Measurements from ENCODE around the gene LMAN2L. TPM values are rescaled to one million over a fixed set of nuclear protein-coding genes. Genes with fewer than 3 reads are reported as not detected.

LMAN2L gene
- polyA plus RNA-seq, 1 experiment: 35.1 TPM

DNA sequence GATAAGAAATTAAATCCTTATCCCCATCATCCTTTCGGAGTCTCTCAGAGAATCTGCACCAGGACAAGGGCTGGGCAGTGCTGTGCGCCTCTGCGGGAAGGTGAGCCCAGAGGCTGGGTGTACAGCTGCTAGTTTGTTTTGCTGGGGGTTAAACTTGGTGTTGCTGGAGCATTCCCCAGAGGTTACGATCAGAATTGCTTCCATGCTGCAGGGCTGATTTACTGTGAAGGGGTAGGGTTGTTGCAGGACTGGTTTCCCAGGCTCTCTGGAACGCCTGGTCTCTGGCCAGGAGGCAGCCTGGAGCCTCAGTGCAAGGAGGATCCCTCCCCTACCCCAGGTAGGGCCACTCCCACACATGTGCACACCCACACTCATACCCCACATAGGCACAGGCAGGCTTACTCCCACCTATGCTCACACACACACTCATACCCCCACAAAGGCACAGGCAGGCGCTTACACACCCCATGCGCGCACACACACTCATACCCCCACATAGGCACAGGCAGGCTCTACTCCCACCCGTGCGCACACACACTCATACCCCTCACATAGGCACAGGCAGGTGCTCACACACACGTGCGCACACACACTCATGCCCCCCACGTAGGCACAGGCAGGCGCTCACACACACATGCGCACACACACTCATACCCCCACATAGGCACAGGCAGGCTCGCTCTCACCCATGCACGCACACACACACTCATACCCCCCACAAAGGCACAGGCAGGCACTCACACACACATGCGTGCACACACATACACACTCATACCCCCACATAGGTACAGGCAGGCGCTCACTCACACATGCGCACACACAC is 32.1 kb upstream of the LMAN2L start:
- ChIA-PET CTCF (no interaction called here), POLR2A (no interaction called here)
- Histone ChIP-seq H3K27me3 (ENCODE audit: control insufficient read depth, insufficient read depth, low read length) (no peaks in the 10 kb centered on the region), H3K4me3 (ENCODE audit: low read depth, low read length) (no peak overlapping the region), H3K27ac (ENCODE audit: low read depth, low read length) (no peak overlapping the region), H3K9me3 (ENCODE audit: control insufficient read depth, insufficient read depth, low read length) (no peaks in the 10 kb centered on the region)
- no peak for DNase-seq (ENCODE audit: low read depth, low spot score)
- TF ChIP-seq, protein P1, sequence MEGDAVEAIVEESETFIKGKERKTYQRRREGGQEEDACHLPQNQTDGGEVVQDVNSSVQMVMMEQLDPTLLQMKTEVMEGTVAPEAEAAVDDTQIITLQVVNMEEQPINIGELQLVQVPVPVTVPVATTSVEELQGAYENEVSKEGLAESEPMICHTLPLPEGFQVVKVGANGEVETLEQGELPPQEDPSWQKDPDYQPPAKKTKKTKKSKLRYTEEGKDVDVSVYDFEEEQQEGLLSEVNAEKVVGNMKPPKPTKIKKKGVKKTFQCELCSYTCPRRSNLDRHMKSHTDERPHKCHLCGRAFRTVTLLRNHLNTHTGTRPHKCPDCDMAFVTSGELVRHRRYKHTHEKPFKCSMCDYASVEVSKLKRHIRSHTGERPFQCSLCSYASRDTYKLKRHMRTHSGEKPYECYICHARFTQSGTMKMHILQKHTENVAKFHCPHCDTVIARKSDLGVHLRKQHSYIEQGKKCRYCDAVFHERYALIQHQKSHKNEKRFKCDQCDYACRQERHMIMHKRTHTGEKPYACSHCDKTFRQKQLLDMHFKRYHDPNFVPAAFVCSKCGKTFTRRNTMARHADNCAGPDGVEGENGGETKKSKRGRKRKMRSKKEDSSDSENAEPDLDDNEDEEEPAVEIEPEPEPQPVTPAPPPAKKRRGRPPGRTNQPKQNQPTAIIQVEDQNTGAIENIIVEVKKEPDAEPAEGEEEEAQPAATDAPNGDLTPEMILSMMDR (IDR thresholded peaks at IDR 0.05; ENCODE audit: low read depth, low read length): no peak

DNA sequence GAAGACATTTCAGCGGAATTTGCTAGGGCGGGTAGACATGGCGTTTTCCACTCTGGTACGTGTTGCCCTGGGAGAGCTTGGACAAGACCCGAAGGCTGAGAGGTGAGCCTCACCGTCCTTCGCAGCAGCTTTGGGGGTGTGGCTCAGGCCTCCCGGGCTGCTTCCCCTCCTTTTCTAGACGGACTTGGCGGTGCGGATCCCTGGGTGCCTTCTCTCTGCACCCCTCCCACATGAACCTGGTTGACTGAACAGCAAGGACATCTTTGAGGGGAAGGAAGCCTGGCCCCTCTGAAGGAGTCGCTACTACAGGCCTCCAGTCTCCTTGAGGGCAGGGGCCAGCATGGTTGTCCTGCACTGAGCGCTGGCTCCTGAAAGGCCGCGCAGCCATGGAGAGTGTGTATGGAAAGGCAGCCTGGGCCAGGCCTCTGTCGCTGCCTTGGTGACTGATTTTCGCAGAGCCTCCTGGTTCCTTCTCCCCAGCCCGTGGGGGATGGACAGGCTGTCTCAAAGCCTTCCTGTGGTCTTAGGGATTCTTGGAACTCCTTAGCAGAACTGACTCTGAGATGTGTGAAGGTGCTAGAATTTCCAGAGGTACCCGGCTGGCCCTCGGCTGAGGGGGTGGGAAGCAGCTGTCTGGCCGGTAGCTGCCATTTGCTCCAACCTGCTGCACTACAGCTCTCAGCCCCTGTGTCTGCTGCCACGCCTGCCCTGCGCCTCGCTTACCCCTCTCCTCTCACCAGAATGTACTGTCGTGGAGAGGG is 30.8 kb upstream of the LMAN2L start:
- Histone ChIP-seq H3K27ac (ENCODE audit: low read depth, low read length) (no peak overlapping the region), H3K9me3 (ENCODE audit: control insufficient read depth, insufficient read depth, low read length) (no peaks in the 10 kb centered on the region), H3K4me3 (ENCODE audit: low read depth, low read length) (no peak overlapping the region), H3K27me3 (ENCODE audit: control insufficient read depth, insufficient read depth, low read length) (no peaks in the 10 kb centered on the region)
- DNase-seq (ENCODE audit: low read depth, low spot score): no peak
- TF ChIP-seq, protein P1 (IDR thresholded peaks at IDR 0.05; ENCODE audit: low read depth, low read length): no peak
- CTCF ChIA-PET: interaction anchor here (0.9 kb wide), 1 partner anchor 46 kb away, joined by 4 read pairs; no protein-coding TSS in a partner anchor
- POLR2A ChIA-PET: no interaction called here

GRCh38 chr2:96769814-96770213 is 29.9 kb upstream of the LMAN2L start:
- ChIA-PET CTCF (interaction anchor here (0.9 kb wide), 1 partner anchor 47 kb away, joined by 4 read pairs; no protein-coding TSS in a partner anchor), POLR2A (no interaction called here)
- DNase-seq (ENCODE audit: low read depth, low spot score): no peak

DNA sequence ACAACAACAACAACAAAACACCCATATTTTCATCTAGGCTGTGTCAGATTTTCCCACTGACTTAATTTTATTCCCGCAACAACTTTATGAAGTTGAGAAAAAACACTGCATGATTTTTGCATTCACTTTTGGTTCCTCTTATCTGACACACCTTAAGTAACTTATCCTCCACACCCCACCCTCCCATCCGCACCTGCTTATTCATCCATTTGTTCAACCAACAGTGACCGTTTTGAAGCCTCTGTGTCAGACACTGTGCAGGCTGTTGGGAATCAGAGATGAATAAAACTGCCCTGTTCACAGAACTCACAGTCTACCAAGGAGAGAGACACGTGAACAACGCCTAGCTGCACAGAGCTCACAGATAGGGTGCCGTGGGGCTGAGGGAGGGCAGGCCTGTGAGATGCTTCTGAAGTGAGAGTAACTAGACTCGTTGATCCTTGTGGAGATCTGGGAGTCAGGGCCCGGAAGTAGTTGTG is 28.3 kb upstream of the LMAN2L start:
- CTCF ChIA-PET: interaction anchor here (1.1 kb wide), 1 partner anchor 90 kb away, joined by 3 read pairs; the partner anchor contains the start of gene ANKRD39
- no peaks in the 10 kb centered on the region for H3K9me3 ChIP-seq (ENCODE audit: control insufficient read depth, insufficient read depth, low read length)
- TF ChIP-seq, protein P1 (IDR thresholded peaks at IDR 0.05; ENCODE audit: low read depth, low read length): no peak
- POLR2A ChIA-PET: no interaction called here
- no peaks in the 10 kb centered on the region for H3K27me3 ChIP-seq (ENCODE audit: control insufficient read depth, insufficient read depth, low read length)
- H3K27ac ChIP-seq (ENCODE audit: low read depth, low read length): no peak overlapping the region
- no peak for DNase-seq (ENCODE audit: low read depth, low spot score)
- H3K4me3 ChIP-seq (ENCODE audit: low read depth, low read length): no peak overlapping the region

More at GRCh38 chr2:96769814-96770213, 29.9 kb upstream of the LMAN2L start:
- Histone ChIP-seq H3K27ac (ENCODE audit: low read depth, low read length) (no peak overlapping the region), H3K4me3 (ENCODE audit: low read depth, low read length) (no peak overlapping the region), H3K27me3 (ENCODE audit: control insufficient read depth, insufficient read depth, low read length) (no peaks in the 10 kb centered on the region), H3K9me3 (ENCODE audit: control insufficient read depth, insufficient read depth, low read length) (no peaks in the 10 kb centered on the region)
- TF ChIP-seq, protein P1 (IDR thresholded peaks at IDR 0.05; ENCODE audit: low read depth, low read length): no peak
